ENCODE results near the gene ACER1.
"Not testable (repeated sequence)": the region's sequence is repeated elsewhere in the genome, so short reads cannot be mapped to it uniquely, and the experiment has no call there.

Gene ACER1

GRCh38 chr19:6333439-6333838 is at the start of gene ACER1:
TSS of gene ACER1 (minus strand) at chr19:6333612. CDS start at chr19:6333551, 61 bp downstream.
- no peak for DNase-seq

GRCh38 chr19:6383188-6383587 is 49.8 kb upstream of the ACER1 start:
- DNase-seq: no peak

GRCh38 chr19:6381030-6381750 is 47.8 kb upstream of the ACER1 start:
- DNase-seq: no peak

DNA sequence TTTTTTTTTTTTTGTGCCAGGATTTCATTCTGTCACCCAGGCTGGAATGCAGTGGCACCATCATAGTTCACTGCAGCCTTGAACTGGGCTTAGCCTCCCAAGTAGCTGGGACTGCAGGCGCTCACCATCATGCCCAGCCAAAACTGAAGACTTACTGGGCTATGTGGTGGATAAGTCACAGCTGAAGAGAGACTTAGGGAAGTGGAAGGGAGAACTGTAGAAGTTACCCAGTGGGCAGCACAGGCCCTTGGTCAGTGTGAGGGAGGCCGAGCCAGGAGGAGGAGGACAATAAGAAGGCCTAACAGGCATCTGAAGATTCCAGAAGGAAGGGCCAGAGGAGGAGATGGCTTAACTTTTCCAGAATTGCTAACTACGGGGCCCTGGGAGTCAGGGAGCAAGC is 46.3 kb upstream of the ACER1 start:
- DNase-seq: no peak

- no peak for DNase-seq
These were observed 45.1 kb upstream of the ACER1 start for GRCh38 chr19:6378486-6378885.

DNA sequence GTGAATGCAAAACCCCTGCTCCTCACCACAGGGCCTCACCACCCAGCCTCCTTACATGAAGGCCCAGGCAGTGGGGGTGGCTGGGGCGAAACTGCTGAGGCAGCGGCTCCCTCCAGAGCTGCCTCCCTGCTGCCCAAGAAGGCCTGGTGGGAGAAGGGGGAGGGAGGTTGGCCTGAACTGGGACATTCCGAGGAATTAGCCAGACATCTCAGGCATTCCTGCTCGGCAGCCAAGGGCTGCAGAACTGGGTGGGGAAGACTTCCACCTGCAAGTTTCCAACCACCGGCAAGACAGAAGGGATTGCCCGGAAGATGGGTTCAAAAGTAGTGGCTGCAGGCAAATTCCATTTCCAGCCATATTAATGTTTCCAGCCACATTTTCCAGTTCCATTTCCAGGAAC is 44.6 kb upstream of the ACER1 start:
- no peak for DNase-seq

DNA sequence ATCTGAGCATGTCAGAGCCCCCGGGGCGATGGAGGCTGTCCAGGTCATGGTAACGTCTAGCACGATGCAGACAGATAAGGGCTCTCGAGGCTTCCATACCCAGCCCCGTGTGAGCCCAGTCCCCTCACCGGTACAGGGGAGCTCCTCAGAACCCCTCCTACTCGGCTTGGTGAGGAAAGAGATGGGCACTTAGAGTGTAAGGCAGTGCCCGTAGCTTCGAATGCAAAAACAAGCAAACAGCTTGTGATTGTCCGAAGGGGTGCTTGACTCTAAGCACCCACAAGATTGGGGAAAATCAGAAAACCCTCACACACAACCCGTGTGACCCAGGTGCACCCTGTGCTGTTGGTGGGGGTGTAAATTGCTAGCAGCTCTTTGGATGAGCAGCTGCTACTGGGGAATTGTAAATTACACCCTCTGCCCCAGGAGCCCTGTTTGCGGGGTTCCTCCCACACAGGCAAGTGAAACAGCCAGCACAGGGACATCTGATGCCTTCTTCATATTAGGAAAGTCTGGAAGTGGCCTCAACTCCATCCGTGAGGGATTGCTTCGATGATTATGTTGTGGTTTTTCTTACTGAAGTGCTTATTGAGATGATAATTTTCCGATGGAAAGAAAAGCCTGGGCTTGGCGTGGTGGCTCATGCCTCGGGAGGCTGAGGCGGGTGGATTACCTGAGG is 43.2 kb upstream of the ACER1 start:
- DNase-seq: no peak

DNA sequence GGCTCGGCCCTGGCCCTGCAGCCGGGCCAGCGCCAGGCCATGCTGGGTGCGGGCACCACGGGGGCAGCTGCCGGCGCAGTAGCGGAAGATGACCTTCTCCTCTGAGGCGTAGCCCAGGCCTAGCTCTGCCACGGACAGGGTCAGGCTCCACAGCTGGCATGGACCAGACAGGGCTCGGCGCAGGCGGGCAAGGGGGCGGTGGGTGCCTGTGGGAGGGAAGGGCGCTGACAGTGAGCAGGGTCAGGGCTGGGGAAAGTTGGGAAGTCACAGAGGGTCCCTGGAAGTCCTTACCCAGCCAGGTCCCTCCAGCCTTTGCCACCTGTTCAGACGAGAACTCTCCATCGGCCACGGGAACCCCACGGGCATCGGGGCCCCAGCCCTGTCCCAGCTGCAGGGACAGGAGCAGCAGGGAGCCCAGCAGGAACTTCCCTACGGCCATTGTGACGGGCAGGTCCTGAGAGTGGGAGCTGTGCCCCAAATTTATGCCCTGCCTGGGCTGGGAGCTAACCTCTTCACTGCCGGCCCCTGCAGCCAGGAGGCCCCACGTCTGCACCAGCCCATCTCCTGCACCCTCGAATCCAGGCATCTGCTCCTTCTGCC is 42.1 kb upstream of the ACER1 start, which contains the start of gene PSPN:
PSPN (minus strand) TSS at position 523 of the 600 bp plus-strand sequence; CDS start at position 439, 84 bp downstream.
- DNase-seq: no peak

DNA sequence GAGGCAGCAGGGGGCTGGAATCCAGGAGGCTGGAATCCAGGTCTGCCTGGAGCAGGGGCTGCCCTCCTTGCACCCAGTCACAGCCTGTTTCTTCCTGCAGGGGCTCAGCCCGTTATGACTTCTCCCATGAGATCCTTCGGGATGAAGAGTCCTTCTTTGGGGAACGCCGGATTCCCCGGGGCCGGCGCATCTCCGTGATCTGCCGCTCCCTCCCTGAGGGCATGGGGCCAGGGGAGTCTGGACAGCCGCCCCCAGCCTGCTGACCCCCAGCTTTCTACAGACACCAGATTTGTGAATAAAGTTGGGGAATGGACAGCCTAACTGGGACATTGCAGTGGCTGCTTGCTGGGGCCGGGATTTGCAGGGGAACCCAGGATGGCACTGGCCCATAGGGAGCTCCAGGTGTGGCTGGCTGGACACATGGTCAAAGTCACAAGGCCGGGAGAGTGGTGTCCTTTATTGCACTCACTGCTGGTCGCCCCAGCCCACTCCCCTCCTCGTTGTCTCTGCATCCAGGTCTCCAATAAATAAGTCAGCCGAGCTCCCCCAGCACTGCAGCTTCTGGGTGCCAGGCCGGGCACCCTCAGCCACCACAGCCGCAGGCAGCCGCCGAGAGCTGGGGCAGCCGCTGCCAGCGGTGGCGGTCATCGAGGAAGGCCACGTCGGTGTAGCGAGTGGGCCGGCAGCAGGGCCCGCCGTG is 41.4 kb upstream of the ACER1 start:
- no peak for DNase-seq

DNA sequence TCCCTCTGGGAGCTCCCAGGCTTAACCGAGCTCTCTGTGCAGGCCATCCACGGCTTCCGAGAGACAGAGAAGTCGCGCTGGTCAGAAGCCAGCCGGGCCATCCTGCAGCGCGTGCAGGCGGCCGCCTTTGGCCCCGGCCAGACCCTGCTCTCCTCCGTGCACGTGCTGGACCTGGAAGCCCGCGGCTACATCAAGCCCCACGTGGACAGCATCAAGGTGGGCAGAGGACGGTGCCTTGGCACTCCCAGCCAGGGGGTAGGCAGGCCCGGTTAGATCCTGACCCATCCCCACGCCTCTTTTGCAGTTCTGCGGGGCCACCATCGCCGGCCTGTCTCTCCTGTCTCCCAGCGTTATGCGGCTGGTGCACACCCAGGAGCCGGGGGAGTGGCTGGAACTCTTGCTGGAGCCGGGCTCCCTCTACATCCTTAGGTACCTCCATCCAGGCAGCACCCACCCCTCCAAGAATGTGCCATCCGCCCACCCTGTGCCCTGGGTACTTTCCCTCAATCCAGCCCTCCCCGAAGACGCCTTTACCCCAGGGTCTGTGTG is 40.8 kb upstream of the ACER1 start:
- DNase-seq: no peak

- no peak for DNase-seq
These were observed 40.3 kb upstream of the ACER1 start for GRCh38 chr19:6373813-6374108.

DNA sequence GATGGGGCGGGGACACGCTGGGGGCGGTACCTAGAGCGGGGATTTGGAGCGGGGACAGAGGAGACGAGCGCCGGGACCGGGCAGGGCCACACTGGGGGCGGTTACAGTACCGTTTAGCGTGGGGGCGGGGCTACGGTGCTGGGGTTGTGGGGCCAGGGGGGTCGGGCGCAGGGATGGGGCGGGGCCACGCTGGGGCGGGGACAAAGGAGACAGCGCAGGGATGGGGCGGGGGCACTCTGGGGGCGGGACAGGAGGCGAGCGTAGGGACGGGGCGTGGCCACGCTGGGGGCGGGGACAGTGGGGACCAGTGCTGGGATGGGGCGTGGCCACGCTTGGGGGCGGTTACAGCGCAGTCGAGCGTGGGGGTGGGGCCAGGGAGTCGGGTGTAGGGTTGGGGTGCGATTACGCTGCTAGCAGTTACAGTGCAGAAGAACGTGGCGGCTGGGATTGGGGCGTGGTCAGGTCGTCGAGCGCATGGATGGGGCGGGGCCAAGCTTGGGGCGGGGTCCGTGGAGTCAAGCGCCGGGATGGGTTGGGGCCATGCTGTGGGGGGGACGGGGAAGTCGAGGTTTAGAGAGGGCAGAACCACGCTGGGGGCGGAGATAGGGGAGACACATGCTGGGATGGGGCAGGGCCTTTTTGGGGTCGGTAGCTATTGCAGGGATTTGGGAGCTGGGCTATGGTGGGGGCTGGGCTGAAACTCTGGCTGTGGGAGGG is 39.8 kb upstream of the ACER1 start:
- DNase-seq: peak; percentile 99

GRCh38 chr19:6372594-6373095 is 39.2 kb upstream of the ACER1 start, which contains the start of gene ALKBH7:
TSS of gene ALKBH7 (plus strand) at chr19:6372794. CDS start at chr19:6372821, 27 bp downstream.
- DNase-seq: peak; percentile 97

- no peak for DNase-seq
These were observed 30.9 kb upstream of the ACER1 start for GRCh38 chr19:6364353-6364752.

DNA sequence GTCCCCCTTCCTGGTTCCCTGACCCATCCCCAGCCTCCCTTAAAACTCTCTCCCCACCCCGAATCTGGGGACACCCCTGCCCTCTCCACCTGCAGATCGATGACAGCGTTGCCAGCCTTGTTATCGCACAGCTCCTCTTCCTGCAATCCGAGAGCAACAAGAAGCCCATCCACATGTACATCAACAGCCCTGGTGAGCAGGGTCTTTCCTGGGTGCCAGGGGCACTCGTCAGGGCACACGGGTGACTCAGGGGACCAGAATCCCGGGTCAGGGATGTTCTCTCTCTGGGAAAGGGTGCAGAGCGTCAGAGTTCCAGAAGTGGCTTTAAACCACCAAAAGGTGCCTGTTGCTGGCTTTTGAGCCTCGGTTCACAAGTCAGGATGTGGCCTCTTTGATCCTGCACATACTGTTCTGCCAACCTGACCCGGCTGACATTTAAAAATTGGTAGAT is 29.0 kb upstream of the ACER1 start:
- DNase-seq: no peak

GRCh38 chr19:6362027-6362350 is 28.6 kb upstream of the ACER1 start:
- DNase-seq: no peak

GRCh38 chr19:6360857-6361216 is 27.4 kb upstream of the ACER1 start:
- DNase-seq: not testable (repeated sequence)

- DNase-seq: not testable (repeated sequence)
These were observed 27.0 kb upstream of the ACER1 start for GRCh38 chr19:6360445-6360844.

DNA sequence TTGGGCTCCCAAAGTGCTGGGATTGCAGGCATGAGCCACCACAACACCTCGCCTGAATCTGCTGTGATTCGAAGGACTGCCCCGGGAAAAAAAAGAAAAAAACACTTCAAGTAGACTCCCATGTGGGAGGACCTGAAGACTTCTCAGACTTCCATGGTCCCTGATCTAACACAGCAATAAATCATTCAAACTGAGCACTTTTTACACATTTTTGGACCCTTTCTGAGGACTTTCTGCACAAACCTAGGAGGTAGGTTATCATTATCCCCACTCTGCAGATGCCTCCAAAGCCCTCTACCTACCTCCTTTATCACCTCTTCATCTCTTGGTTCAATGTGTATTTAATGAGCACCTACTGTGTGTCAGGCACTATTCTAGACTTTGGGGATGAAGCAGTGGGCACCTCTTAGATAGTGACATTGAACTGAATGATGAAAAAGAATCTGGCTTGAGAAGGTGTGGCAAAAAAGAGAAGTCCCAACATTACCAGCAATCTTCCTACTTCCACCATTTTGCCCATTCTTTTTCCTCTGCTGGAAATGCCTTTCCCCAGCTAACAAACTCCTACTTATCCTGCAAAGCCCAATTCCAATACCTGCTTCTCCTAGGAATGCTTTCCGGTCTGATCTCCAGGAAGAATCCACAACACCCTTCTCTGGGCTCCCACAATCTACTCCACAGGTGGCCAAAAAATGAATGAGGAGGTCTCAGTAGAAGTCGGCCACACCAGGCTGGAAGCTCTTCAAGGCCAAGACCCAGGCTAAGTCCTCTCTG is 26.3 kb upstream of the ACER1 start:
- DNase-seq: no peak

DNA sequence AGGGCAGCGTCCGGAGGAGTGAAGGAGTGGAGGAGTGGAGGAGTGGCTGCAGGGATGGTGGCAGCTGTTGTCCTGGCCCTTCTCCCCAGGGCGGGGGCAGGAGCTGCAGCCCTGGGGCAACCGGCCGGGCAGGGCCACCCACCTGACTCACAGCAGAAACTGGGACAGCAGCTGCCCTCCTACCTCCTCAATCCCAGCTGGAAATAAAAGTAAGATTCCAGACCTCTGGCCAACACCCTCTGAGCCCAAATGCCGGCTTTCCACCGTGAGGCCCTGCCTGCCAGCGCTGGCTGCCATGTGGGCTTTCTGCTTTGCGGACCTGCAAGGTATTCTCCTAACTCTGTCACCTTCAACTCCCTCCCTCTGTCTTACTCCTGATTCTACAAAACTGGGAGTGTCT is 24.6 kb upstream of the ACER1 start:
- DNase-seq: no peak

- DNase-seq: no peak
These were observed 23.8 kb upstream of the ACER1 start for GRCh38 chr19:6357174-6357573.

Data from activated naive CD4-positive, alpha-beta T cell treated with anti-CD3 and anti-CD28 coated beads, Interleukin-2, amount 50 U/mL, for 16 hours (primary cell).